HG03469 (cell line): ENCODE data around the gene TMOD1.
"Not testable (repeated sequence)": the region's sequence is repeated elsewhere in the genome, so short reads cannot be mapped to it uniquely, and the experiment has no call there.

Experiments
- ATAC-seq: cut with Tn5 transposase; IDR thresholded peaks from one replicate; pipeline ENCODE4 v1.9.1; 2021; ENCODE audit warnings: mild to moderate bottlenecking, moderate library complexity, moderate number of reproducible peaks; ENCODE audit not compliant: unreplicated experiment

The TMOD1 gene

DNA sequence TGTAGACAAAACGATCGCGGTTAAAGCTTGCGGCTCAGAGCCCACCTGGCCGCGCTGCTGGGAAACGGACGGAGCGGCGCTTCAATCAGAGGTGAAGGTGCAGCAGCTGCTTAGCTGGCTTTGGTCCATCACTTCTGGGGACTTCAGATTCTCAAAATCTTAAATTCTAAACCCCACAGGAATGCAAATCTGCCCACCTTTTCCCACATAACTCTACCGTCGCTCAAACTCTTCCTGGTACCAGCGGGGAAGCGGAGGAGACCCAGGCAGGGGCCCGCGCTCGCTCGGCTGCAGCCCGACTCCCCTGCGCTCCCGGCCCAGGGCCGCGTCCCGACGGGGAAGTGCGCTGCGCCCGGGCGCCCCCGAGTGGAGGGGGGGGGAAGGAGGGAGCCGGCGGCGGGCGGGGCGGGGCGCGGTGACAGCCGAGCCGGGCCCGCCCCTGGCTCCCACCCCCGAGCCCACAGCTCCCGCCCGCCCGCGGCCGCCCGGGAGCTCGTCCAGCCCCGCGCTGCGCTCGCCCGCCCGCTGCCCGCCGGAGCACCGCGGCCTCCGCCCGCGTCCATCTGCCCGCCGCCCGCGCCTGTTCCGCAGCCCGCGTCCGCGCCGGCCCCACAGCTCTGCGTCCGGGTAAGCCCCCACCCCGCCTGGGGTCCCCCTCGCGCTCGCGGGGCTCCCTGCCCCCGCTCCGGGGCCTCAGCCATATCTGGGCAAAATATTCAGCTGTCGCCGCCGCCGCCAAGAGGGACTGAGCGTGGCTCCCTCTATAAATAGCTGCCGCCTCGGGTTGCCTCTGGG is at the start of gene TMOD1:
TMOD1 (plus strand) TSS at position 490 of the 795 bp plus-strand sequence. CDS start 22,523 bp downstream, outside the sequence.
- no peak for ATAC-seq

DNA sequence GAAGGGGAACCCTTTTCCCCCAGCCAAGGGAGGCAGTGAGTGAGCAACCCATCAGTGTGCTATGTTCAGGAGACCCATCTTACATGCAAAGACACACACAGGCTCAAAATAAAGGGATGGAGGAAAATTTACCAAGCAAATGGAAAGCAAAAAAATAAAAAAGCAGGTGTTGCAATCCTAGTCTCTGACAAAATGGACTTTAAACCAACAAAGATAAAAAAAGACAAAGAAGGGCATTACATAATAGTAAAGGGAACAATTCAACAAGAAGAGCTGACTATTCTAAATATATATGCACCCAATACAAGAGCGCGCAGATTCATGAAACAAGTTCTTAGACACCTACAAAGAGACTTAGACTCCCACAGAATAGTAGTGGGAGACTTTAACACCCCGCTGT is 47.9 kb upstream of the TMOD1 start:
- not testable (repeated sequence) for ATAC-seq

DNA sequence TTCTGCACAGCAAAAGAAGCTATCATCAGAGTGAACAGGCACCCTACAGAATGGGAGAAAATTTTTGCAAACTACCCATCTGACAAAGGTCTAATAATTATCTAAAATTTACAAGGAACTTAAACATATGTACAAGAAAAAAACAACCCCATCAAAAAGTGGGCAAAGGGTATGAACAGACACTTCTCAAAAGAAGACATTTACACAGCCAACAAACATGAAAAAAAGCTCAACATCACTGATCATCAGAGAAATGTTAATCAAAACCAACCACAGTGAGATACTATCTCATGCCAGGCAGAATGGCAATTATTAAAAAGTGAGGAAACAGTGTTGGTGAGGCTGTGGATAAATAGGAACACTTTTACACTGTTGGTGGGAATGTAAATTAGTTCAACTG is 44.6 kb upstream of the TMOD1 start:
- not testable (repeated sequence) for ATAC-seq

DNA sequence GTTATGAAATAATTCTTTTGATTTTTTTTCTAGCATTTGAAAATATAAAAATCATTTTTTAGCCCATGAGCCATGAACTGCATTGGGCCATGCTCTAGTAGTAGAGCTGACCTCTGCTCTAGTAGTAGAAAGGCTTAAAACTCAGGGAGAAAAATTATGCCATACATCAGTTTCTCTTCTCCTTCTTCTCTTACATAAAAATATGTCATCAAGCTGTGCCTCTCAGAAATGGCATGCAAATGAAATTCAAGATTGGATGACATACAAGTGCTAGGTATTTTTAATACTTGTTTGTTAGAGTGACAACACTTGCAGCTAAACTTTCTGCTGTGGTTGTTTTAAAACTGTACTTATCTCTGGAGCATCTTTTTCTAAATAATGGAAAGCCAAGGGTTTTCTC is 42.1 kb upstream of the TMOD1 start:
- no peak for ATAC-seq

DNA sequence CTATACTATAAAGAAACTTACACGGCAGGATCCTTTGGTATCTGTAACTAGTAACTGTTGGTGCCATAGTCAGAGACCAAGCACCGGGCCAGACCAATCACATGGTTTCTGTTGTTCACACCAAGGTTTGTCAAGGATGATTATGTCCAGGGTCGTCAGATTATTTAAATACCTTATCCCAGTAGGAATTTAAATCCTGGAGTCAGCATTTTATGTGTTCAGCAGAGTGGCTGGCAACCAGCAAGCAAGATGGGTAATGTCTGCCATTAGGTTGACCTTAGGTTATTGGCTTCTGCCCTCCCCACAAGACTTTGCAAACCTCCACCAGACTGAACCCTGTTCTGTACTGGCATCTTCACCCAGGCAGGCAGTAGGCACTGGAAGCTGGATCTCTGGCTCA is 39.3 kb upstream of the TMOD1 start:
- ATAC-seq: no peak

DNA sequence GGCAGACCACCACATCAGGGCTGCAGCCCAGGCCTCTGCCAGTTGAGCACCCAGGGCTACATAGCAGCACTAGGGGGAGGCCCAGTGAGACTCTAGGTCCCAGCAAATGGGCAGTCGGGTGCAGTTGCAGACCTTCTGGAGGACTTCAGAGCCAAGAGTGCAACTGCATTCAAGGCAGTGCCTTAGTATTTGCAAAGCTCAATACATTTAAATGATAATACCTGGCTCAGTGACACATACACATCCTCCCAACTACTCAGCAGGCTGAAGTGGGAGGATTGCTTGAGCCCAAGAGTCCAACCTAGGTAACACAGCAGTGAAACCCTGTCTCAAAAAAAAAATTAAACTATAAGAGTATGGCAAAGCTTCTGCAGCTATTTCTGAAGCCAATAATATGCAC is 38.6 kb upstream of the TMOD1 start:
- ATAC-seq: no peak

DNA sequence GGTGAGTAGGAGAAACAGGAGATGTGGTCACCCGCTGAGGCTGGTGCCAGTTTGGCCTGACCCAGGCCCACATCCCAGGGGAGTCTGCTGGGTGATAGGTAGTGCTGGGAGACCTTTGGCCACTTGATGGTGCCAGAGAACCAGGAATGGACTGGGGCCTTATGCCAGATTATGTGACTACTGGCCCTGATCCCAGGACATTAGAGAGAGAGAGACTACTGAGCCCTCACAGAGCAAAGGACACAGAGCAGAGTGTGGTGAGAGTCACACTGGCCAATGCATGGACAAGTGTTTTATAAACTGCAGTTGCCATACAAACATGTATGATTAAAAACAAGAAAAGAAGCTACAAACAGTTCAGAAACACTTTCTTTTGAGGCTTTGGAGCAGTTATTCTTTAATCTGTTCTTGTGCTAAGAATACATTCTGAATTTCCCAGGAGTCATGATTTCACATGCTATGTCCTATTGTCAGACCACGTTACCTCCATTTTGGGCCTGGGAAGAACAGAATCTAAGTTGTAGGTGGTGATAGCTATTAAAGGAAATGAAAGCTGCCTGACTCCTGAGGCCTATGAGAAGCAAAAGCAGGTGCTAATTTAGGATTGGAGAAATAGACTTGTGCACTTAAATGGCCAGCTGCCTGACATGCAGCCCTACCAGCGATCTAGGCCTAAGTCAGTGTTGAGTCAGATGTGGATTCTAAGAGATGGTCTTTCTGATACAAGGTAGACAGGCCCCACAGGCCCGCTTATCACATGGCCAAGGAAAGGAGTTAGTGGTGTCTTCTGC is 32.6 kb upstream of the TMOD1 start:
- ATAC-seq: peak; percentile 53

DNA sequence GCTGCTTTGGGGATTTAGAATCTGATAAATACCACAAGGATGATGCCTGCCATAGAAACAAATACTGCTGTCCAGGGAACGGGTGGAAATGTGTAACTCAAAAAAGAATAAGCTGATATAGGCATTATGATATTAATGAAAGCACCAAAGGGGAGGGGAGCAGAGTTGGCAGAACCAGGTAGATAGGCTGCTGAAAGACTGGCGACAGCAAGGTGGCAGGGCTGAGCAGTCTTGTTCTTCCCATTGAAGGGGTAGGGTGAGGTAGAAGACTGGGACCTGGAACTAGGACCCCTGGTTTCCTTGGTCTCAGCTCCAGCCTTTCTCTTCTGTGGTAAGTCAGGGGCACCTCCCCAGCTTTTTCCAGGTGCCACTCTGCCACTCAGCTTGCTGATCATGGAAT is 31.4 kb upstream of the TMOD1 start:
- ATAC-seq: no peak

DNA sequence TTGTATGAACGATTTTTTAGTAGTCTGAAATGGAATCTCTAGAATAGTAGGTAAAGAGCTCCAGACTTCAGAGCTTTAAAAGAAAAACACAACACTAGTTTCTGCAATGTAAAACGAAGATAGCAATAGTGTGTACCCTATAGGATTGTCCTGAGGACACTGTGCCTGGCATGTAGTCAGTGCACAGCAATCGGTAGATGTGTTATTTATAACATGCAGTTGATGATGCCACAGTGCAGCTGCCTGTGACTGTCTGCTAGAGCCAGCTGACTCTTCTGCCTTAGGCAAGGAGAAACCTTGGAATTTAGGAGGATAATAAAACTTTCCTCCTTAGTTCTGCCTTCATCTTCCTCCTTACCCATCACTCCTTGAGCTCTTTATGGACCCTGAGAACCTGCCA is 27.7 kb upstream of the TMOD1 start:
- ATAC-seq: no peak

DNA sequence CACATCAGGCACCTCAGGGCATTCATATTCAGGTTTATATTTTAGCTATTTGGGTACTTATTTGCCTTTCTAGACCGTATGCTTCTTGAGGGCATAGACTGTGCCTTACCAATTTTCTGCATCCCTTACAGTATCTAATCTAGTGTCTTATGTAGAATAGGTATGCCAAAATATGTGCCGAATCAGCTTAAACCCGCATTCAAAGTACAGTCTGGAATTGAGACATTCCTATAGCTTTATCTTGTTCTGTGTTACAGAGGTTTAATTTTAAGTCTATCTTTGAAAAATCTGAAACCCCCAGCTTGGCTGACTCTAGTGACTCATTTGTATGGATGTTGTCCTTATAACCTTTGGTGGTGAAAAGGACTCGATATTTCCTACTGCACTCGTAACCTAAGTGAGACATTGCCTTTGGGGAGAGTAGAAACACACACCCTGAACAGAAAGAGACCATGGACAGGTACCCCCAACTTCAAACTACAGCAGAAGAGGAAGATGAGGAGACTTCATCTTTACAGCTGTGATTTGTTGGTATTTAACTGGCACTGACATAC is 27.0 kb upstream of the TMOD1 start:
- no peak for ATAC-seq

DNA sequence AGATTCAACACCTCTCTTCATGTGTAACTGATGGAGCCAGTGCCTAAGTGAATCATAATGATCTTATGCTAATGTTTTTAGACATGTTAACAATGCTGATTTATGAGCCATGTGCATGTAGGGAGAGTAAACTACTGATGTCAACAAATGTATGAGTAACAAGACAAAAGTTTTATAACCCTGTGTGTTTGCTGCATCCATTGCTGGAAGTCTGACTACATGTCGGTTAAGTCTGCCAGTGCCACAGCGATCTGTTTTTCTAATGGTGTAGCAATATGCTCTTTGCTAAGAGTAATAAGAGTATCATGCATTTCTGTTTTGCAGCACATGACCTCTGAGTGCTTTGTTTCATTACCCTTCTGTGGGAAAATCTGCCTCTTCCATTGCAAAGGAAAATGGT is 26.4 kb upstream of the TMOD1 start:
- ATAC-seq: no peak

DNA sequence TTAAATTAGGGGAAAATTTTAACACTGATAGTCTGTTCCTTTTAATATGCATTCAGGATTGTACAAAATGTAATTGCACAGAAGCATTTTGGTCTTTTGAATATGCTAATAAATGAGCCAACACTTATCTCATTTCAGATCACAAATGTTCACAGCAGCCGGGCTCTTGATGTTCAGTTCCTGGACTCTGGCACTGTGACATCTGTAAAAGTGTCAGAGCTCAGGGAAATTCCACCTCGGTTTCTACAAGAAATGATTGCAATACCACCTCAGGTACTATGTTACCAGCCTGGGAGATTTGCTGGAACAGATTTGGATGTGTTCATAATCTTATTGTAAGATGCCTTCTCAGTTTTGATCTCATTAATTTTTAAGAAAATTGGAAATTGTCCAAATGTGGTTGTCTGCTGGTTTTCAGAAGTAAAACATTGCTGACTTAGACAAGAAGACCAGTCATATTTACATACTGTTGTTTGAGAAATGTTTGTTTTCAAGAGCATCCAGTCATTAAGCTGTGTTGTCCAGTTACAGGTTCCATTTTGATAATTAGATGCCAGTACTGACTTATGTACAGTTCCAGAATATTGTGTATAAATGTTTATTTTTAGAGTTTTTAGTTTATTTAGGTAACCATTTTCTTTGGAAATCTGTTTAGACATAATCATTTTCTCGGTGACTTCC is 23.0 kb upstream of the TMOD1 start:
- ATAC-seq: no peak

DNA sequence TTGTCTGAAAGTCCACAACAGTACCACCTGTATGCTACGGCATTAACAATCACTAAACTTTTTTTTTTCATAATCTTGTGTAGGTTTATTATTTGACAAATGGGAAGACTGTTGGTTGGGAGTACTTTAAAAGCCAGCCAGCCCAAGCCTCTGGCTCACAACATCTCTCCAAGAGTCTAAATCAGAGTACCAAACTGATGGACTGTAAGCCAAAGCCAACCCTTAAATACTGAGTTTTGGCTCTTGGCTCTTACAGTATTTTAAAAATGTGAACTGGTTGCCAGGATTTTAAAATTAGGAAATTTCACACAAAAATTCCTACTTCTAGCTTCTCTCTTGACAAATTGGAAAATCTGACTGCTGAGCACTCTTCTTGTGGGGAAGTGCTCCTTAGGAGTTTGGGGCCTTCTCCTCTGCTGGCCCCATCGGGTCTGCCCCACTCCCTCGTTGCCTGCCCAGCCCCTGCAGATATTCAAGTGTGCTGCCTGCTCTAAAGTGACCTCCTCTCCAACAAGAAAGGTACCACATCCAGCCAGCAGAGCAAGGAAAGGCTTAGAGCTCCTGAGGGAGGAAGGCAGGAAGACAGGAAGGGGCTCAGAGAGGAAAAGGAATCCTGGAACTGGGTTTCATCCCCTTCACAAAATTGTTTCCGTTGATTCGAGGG is 21.8 kb upstream of the TMOD1 start:
- no peak for ATAC-seq

DNA sequence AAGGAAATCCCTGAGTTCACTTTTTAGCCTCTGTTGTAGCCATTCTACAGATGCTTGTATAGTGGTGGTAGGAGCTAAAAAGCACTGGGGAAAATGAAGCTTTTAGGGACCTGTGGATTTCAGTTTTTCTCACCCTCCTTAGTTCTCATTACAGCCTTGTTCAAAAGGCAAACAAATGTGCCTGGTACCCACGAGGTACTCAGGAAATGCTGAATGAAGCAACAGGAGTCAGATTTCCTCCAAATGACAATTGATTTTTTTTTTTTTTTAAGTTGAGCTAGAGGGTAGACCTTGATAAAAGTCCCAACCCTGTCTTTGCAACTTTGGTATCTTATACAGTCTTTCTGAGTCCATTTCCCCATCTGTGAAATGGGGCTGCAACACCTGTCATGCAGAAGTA is 21.3 kb upstream of the TMOD1 start:
- ATAC-seq: no peak

DNA sequence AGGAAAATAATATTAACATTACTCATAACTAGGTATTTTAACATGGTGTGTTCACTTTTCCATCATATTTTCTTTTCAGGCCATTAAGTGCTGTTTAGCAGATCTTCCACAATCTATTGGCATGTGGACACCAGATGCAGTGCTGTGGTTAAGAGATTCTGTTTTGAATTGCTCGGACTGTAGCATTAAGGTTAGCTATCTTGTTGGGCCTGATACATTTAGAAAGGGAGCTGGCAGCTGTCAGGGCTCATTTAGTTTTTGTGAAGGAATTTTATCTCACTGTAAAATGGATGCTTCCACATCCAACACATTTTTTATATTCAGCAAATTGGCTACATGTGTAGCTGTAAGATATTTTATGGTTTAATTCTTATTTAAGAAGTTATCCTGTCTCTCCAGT is 20.7 kb upstream of the TMOD1 start:
- no peak for ATAC-seq

DNA sequence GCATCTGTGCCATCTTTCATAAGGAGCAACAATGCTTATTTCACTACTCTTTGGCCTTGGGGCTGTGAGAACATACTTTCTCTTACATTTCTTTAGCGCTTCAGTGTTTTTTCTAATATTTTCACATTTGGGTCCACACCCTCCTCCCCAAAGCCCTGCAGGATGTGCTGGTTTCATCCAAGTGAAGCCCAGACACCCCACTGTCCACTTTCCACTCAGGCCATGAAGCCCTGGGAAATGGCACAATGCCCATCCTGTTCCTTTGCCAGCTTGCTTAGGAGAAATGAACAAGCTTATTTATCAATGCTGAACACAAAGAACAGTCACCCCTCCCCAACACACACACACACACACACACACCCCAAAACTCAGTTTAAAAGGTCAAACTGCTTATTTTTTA is 17.3 kb upstream of the TMOD1 start:
- no peak for ATAC-seq

DNA sequence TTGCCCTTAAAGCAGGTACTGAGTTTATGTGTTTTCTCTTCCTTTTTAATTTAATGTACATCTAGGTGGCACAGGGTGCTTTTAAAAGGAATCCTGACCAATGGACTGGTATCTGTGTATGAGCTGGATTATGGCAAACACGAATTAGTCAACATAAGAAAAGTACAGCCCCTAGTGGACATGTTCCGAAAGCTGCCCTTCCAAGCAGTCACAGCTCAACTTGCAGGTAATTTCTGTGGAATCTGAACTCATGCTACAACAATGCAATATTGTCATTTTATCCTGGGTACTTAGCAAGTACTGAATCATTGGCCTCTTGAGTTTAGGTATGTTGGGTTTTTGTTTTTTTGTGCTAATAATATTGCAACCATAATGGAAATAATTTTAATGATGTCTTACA is 14.4 kb upstream of the TMOD1 start:
- no peak for ATAC-seq

DNA sequence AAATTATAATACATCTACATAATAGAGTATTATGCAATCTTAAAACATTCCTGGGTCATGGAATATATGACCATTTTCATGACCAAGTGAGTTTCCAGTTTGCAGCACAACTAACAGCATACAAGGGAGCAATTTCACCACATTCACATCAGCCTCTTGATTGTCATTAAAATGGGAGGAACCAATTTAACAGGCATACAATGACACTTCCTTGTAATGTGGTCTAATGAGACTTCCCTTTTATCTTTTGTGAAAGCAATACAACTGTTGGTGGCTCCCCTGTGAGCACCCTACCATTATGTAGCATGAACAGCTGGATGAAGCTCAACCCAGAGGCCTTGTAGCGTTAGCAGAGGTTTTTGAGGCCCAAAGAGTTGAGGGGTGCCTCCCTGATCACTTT is 13.6 kb upstream of the TMOD1 start:
- ATAC-seq: no peak

DNA sequence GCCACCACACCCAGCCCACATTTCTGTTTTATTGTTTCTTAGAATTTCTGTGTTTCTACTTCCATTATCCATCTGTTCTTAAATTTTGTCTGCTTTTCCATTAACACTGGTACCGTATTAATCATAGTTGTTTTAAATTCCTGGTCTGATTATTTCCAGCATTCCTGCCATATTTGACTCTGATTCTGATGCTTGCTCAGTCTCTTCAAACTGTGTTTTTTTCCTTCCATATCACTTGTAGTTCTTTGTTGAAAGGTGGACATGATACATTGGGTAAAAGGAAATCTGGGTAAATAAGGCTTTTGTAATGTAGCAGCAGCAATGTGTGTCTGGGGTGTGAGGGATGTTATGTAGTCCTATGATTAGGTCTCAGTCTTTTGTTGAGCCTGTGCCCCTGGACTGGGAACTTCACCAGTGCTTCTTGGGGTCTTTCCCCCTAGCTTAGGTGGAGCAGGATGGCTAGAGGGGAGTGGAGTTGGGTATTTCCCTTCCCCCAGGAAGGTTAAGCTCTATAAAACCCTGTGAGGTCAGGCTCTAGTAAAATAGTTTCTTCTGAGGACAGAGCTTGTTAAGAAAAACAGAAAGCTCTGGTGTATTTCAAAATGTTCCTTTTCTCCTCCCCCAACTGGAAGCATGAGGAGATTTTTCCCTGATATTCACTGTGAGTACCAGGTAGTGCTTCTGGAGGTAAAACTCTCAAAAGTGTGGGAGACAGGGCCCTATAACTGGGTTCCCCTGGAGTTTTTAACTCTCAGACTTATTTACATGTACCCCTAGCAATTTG is 10.1 kb upstream of the TMOD1 start:
- ATAC-seq: no peak
